GM20000 (cell line): Measurements from ENCODE around the gene WNT1.
A peak's percentile ranks its signal among the peaks of the same experiment; 100 is the strongest.

Experiments
- DNase-seq: peaks from one replicate; pipeline ENCODE4 v3.0.0; 2012; ENCODE audit warnings: low spot score
- TF ChIP-seq, protein P1 (sequence below): IDR thresholded peaks from 2 replicates; pipeline ENCODE4 v1.5.1; 2012; ENCODE audit warnings: mild to moderate bottlenecking, control low read depth; ENCODE audit errors: extremely low read depth, missing control alignments

The WNT1 gene

DNA sequence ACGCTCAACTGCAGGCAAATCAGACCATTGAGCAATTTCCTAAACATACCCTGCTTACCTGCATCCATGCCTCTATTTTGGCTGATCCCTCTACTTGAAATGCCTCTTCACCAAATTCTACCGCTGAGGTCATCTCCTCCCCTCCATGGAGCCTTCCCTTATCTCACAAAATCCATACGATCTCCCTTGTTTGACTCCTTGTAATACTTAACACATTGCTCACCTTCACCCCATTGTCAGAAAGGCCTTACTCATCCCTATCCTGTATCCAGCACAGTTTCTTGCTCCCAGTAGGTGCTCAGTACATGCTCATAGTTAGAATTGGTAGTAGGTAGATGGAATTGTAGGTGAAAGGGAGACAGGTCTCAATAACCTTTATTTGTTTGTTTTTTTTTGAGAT, 15.7 kb downstream of the WNT1 start:
- peak; percentile 6 for DNase-seq
- TF ChIP-seq, protein P1, sequence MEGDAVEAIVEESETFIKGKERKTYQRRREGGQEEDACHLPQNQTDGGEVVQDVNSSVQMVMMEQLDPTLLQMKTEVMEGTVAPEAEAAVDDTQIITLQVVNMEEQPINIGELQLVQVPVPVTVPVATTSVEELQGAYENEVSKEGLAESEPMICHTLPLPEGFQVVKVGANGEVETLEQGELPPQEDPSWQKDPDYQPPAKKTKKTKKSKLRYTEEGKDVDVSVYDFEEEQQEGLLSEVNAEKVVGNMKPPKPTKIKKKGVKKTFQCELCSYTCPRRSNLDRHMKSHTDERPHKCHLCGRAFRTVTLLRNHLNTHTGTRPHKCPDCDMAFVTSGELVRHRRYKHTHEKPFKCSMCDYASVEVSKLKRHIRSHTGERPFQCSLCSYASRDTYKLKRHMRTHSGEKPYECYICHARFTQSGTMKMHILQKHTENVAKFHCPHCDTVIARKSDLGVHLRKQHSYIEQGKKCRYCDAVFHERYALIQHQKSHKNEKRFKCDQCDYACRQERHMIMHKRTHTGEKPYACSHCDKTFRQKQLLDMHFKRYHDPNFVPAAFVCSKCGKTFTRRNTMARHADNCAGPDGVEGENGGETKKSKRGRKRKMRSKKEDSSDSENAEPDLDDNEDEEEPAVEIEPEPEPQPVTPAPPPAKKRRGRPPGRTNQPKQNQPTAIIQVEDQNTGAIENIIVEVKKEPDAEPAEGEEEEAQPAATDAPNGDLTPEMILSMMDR = no peak

DNA sequence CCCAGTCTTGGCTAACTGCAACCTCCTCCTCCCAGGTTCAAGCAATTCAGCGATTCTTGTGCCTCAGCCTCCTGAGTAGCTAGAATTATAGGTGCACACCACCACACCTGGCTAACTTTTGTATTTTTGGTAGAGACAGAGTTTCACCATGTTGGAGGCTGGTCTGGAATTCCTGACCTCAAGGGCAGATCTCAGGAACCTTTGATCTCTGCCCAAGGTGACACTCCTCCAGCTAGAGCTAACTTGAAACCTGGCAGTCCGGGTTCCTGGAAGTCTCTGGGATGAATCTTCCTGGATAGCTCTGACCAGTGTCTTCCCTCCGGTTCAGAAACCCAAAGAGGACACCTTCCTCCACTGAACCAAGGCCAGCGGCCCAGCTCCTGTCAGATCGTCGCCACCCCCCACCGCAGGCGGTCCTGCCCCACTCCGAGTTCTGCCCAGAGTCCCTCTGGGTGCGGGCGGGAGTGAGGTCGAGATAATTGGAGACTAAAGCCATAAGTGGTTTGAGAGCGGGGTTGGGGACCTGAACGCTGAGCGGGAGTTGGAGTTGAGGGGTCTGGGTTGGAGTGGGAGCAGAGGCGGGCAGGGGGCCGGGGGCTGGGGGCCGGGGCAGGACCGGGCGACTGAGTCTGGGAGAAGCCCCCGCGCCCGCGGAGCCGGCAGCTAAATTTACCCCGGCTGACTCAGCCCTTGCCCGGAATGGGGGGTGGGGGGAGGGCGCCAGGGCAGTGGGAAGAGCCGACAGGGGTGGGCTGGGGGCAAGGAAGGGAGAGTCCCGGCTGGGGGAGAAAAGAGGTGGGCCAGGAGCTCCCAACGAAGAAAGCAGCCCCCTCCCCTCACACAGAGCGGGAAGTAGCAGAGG, 16.3 kb downstream of the WNT1 start:
- TF ChIP-seq, protein P1 = no peak
- DNase-seq = peak; percentile 19

DNA sequence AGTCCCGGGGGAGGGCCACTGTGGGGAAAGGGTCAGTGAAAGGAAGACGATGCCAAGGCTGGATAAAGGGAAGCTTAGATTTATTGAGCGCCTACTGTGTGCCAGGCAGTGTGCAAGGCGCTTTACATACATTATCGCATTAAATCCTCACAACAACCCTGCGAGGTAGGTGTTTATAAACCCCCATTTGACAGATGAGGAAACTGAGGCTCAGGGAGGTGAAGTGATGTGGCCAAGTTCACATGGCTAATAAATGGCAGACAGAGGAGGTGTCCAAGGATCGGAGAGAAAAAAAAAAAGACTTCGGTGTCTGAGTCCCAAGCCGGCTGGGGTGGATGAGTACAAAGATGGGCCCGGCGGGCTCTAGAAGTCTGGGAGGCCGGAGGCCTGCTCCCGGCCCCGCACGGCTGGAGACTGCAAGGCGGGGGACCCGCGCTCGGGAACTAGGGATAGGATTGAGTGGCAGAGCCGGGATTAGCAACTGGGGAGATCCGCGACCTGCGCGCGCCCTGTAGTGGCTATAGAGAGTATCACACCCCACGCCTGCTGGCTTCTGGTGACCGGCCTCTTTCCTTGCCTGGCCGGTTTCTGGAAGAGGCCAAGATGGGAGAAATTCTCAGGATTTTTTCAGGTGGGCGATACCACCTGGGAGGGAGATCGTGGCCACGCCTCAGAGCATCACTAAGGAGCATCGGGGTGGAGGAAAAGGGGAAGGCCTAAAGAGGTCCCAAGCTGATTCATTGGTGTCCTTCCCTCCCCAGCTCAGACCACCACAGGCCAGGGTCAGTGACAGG, 17.2 kb downstream of the WNT1 start:
- TF ChIP-seq, protein P1 = peak; percentile 69
- peak; percentile 89 for DNase-seq

DNA sequence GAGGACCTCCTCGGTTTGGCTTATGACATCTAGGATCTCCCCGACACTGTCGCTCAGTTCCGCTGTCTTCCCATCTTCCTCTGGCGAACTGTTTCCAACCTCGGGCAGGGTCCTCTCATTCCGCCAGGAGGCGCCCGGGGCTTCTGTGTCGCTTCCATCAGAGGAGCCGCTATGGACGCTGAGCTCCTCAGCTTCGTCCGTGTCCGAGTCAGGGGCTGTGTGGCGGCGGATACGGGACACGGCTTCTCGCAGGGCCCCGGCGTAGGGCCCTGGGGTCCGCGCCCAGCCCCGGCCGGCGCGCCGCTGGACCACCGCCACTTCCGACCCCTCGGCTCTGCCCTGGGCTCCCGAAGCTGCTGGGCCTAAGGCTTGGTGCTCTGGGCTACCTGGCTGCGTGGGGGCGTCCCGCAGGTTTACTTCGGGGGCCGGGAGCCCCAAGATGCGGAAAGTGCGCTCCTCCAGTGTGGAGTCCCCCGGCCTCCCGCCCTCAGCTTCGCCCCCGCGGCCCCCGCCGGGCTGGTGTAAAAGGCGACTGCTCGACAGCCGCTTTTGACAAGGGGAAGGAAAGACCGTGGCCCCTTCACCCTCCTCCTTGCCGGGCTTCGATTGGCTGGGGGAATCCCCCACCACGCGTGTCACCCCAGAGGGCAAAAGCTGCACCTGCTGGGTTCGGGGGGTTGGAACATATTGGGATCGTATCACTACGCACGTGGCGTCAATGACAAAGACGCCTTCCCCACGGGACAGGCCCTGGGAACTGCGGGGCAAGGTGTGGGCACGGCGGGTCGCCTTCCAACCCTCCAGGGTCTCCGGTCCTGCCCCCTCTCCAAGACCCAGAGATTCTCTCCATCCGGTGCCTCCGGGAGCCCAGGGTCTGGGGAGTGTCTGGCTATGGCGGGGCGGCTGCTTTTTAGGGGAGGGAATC, 18.9 kb downstream of the WNT1 start:
- DNase-seq = peak; percentile 88

DNA sequence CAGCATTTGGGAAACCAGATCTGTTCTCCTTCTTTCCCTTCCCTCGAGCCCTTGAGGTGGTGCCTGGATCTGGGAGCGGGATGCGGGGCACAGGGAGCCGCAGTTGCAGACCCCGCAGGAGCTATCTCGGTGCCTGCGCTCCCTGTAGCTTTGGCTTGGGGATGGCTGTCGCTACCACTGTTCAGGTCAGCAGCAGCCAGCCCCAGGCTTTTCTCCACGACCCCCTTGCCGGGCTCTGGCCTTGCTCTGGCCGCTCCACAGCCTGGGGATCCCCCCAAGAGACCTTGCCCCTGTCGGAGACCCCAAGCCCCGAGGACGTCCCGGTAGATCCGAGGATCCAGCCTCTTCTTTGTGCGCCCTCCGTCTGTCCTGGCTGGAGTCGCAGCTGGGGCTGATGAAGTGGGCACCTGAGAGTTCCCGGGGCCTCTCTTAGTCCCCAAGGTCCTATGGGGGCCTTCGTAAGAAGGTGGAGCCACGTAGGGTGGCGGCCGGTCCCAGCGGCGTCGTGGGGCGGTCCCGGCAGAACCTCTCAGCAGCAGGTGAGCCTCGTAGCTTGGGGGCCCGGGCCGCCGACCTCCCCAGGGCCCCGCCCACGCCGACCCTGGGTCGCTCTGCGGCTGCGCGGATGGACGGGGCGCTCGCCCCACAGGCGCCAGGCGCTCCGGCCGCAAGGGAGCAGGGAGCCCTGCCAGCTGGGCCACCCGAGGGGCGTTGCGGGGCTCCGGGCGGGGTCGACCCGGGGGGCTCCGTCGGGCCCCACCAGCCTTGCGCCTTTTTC, 19.8 kb downstream of the WNT1 start:
- TF ChIP-seq, protein P1 = no peak
- DNase-seq = peak; percentile 97

More for the DNA sequence above, 18.9 kb downstream of the WNT1 start:
- TF ChIP-seq, protein P1 = peak; percentile 70

DNA sequence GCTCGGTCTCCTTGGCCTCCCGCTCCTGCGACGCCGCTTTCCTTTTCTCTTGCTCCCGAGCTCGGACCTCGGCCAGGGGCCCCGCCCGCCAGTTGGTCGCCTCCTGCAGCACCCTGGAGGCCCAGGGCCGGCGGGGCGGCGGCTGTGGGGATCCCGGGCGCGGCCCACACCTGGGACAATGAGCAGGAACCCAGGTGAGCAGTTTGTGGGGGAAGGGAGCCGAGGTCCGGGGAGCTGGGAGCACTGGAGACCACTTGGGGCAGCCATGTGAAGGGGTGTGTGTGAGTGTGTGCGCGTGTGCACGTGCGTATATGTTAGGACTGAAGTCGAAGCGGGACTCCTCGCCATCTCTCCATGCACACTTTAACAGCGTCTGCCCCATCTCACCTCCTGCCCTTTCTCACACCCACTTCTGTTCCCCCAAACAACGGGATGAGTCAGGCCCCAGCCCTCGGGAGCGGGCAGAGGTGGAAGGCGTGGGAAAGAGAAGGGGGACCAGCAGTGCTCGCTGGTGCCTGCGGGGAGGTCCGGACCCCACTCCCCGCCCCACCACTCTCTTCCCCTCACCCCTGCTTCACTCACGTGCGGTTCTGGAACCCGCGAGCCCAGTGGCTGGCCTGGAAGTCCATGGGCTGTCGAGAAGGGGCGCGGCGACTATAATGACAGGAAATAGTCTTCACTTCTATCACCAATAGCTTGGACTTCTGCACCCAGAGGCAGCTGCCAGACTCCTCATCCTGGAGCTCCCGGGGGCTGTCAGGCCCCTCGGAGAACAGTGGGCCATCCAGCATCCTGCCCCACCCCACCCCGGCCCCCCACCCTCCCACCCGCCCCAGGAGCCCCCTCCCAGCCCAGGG, 20.6 kb downstream of the WNT1 start:
- TF ChIP-seq, protein P1 = no peak
- peak; percentile 73 for DNase-seq
